H1 (cell line): ENCODE measurements around the gene PPP2R2B. TPM values are rescaled to one million over a fixed set of nuclear protein-coding genes. Genes with fewer than 3 reads are reported as not detected.

Experiments
- CTCF ChIA-PET: fragments of 300-600 bp; sonication (Branson Sonifier 250); formaldehyde crosslinking; loops from one replicate; lab custom pipeline; 2021; ENCODE audit not compliant: partially characterized antibody; lab: Charles Lee
- POLR2A ChIA-PET: fragments of 300-600 bp; sonication (Branson Sonifier 250); formaldehyde crosslinking; loops from one replicate; lab custom pipeline; 2021; ENCODE audit warnings: inconsistent platforms; ENCODE audit not compliant: partially characterized antibody; lab: Charles Lee
- DNase-seq, 2 experiments: peaks; one replicate each; pipeline versions ENCODE4 v3.0.0 to v3.0.0-alpha.2; 2010 to 2022; ENCODE audit warnings: low spot score in 2 of 2, low read depth in 1 of 2, mixed read lengths in 1 of 2
- FAIRE-seq: peaks from 2 replicates; lab custom pipeline; 2011; peaks lifted over from hg19 to GRCh38; lab: Jason Lieb, UNC
- H2AFZ ChIP-seq: 2 replicates; pipeline ENCODE4 v1.8.1; 2012; ENCODE audit warnings: low read length, inconsistent platforms
- H2AK5ac ChIP-seq: 2 replicates; pipeline ENCODE4 v1.6.1; 2013; ENCODE audit warnings: low read depth, low read length
- H2BK120ac ChIP-seq: replicated peaks from 2 replicates; pipeline ENCODE3; 2013; ENCODE audit warnings: low read depth, low read length, inconsistent platforms
- H2BK12ac ChIP-seq: 2 replicates; pipeline ENCODE4 v1.6.1; 2013; ENCODE audit warnings: low read depth, low read length
- H2BK15ac ChIP-seq: 2 replicates; pipeline ENCODE4 v1.6.1; 2013; ENCODE audit warnings: low read length
- H2BK20ac ChIP-seq: 2 replicates; pipeline ENCODE4 v1.6.1; 2013; ENCODE audit warnings: low read length
- H2BK5ac ChIP-seq: 2 replicates; pipeline ENCODE4 v1.6.1; 2013; ENCODE audit warnings: low read depth, low read length
- H3K14ac ChIP-seq: 2 replicates; pipeline ENCODE4 v1.6.1; 2013; ENCODE audit warnings: inconsistent platforms; ENCODE audit not compliant: insufficient read length
- H3K18ac ChIP-seq: 2 replicates; pipeline ENCODE4 v1.6.1; 2013; ENCODE audit warnings: low read length; ENCODE audit errors: extremely low read depth
- H3K23ac ChIP-seq: 2 replicates; pipeline ENCODE4 v1.6.1; 2013; ENCODE audit warnings: inconsistent platforms; ENCODE audit not compliant: insufficient read length
- H3K23me2 ChIP-seq: 2 replicates; pipeline ENCODE4 v1.6.1; 2013; ENCODE audit warnings: low read depth, low read length
- H3K27ac ChIP-seq: 2 replicates; pipeline ENCODE4 v1.6.1; 2011; ENCODE audit warnings: low read depth, low read length, inconsistent platforms
- H3K27me3 ChIP-seq, 4 experiments: replicated peaks in 1 of 4; 1 replicate in 1 of 4; 2 replicates in 3 of 4; pipeline versions ENCODE4 v1.6.1 to v1.8.1; 2011 to 2013; ENCODE audit warnings: low read length in 3 of 4, mild to moderate bottlenecking in 3 of 4, inconsistent platforms in 2 of 4, mixed read lengths in 2 of 4, moderate library complexity in 1 of 4; ENCODE audit not compliant: control insufficient read depth in 3 of 4, insufficient read depth in 3 of 4; ENCODE audit errors: extremely low read depth in 1 of 4
- H3K36me3 ChIP-seq, 4 experiments: 2 replicates each; pipeline versions ENCODE4 v1.6.1 to v1.8.1; 2011 to 2013; ENCODE audit warnings: mild to moderate bottlenecking in 4 of 4, low read length in 3 of 4, moderate library complexity in 2 of 4, control low read depth in 1 of 4, inconsistent platforms in 1 of 4; ENCODE audit not compliant: insufficient read depth in 4 of 4, control insufficient read depth in 2 of 4
- H3K4ac ChIP-seq: replicated peaks from 2 replicates; pipeline ENCODE3; 2013; ENCODE audit warnings: low read length, low read depth, mixed read lengths, inconsistent platforms; ENCODE audit not compliant: insufficient read length
- H3K4me1 ChIP-seq, 4 experiments: replicated peaks in 1 of 4; 1 replicate in 1 of 4; 2 replicates in 3 of 4; pipeline versions ENCODE4 v1.6.1 to v1.8.1; 2011 to 2013; ENCODE audit warnings: low read length in 3 of 4, inconsistent platforms in 2 of 4, mixed read lengths in 1 of 4; ENCODE audit not compliant: insufficient read depth in 4 of 4, control insufficient read depth in 3 of 4
- H3K4me2 ChIP-seq, 2 experiments: 2 replicates each; pipeline versions ENCODE4 v1.6.1 to v1.8.1; 2011 to 2013; ENCODE audit warnings: low read depth in 2 of 2, low read length in 2 of 2, control low read depth in 1 of 2, inconsistent platforms in 1 of 2, mild to moderate bottlenecking in 1 of 2; ENCODE audit not compliant: insufficient read depth in 1 of 2
- H3K4me3 ChIP-seq, 4 experiments: fragments of 200-600, 300-600 bp in 1 of 4; sonication (generic), shearing (Covaris generic), sonication (Bioruptor Twin) in 1 of 4; 2 replicates each; pipeline versions ENCODE4 v1.5.1 to v1.8.1; 2011 to 2016; ENCODE audit warnings: low read length in 4 of 4, low read depth in 3 of 4, control low read depth in 2 of 4, inconsistent platforms in 2 of 4, mild to moderate bottlenecking in 2 of 4, mixed read lengths in 1 of 4, moderate library complexity in 1 of 4; ENCODE audit not compliant: insufficient read depth in 2 of 4; ENCODE audit errors: extremely low read depth in 1 of 4
- H3K56ac ChIP-seq: replicated peaks from 2 replicates; pipeline ENCODE3; 2013; ENCODE audit warnings: low read depth, mild to moderate bottlenecking, mixed read lengths, low read length, inconsistent platforms; ENCODE audit not compliant: insufficient read length
- H3K79me1 ChIP-seq: 2 replicates; pipeline ENCODE4 v1.6.1; 2013; ENCODE audit warnings: low read depth, low read length, control low read depth
- H3K79me2 ChIP-seq, 2 experiments: 2 replicates each; pipeline versions ENCODE4 v1.6.1 to v1.8.1; 2012 to 2013; ENCODE audit warnings: low read length in 2 of 2, mild to moderate bottlenecking in 2 of 2, inconsistent platforms in 1 of 2; ENCODE audit not compliant: insufficient read depth in 2 of 2, control insufficient read depth in 1 of 2
- H3K9ac ChIP-seq, 4 experiments: replicated peaks in 1 of 4; 1 replicate in 1 of 4; 2 replicates in 3 of 4; pipeline versions ENCODE4 v1.6.1 to v1.8.1; 2011 to 2013; ENCODE audit warnings: low read depth in 3 of 4, low read length in 3 of 4, control low read depth in 2 of 4, mild to moderate bottlenecking in 2 of 4, moderate library complexity in 2 of 4, inconsistent platforms in 1 of 4; ENCODE audit errors: extremely low read depth in 1 of 4
- H3K9me3 ChIP-seq, 2 experiments: 2 replicates each; pipeline versions ENCODE4 v1.6.1 to v1.8.1; 2012 to 2013; ENCODE audit warnings: mild to moderate bottlenecking in 2 of 2, moderate library complexity in 2 of 2, control low read depth in 1 of 2, inconsistent platforms in 1 of 2, low read depth in 1 of 2, low read length in 1 of 2, mixed read lengths in 1 of 2; ENCODE audit not compliant: insufficient read depth in 2 of 2
- H4K20me1 ChIP-seq, 2 experiments: replicated peaks in 1 of 2; 2 replicates each; pipeline versions ENCODE3 to v1.8.1; 2011 to 2013; ENCODE audit warnings: inconsistent platforms in 2 of 2, low read length in 2 of 2, mild to moderate bottlenecking in 1 of 2; ENCODE audit not compliant: insufficient read depth in 2 of 2, control insufficient read depth in 1 of 2
- H4K5ac ChIP-seq: 2 replicates; pipeline ENCODE4 v1.6.1; 2013; ENCODE audit warnings: low read length, low read depth, mixed read lengths, inconsistent platforms; ENCODE audit not compliant: insufficient read length
- H4K8ac ChIP-seq: 2 replicates; pipeline ENCODE4 v1.8.0; 2013; ENCODE audit warnings: mild to moderate bottlenecking, moderate library complexity, low read length, inconsistent platforms; ENCODE audit not compliant: insufficient read depth; ENCODE audit errors: extremely low read depth
- H4K91ac ChIP-seq: replicated peaks from 2 replicates; pipeline ENCODE3; 2013; ENCODE audit warnings: low read length, mixed read lengths, inconsistent platforms; ENCODE audit not compliant: insufficient read length
- ASH2L ChIP-seq: fragments of 200-600, 300-600 bp; sonication (generic); IDR thresholded peaks from one replicate; pipeline ENCODE4 v1.7.1; 2017; ENCODE audit warnings: low read length
- CREB1 ChIP-seq: IDR thresholded peaks from 2 replicates; pipeline ENCODE4 v1.6.1; 2012; ENCODE audit warnings: inconsistent platforms
- FOSL1 ChIP-seq: IDR thresholded peaks from 2 replicates; pipeline ENCODE4 v1.6.1; 2011; ENCODE audit warnings: mild to moderate bottlenecking, low read depth, low read length, moderate library complexity; ENCODE audit not compliant: insufficient read depth
- PHF8 ChIP-seq: fragments of 200-600 bp; sonication (generic); conservative IDR thresholded peaks from 2 replicates; pipeline ENCODE4 v1.7.1; 2012; ENCODE audit warnings: low read depth, mild to moderate bottlenecking, inconsistent platforms, low read length, moderate library complexity
- RBBP5 ChIP-seq: IDR thresholded peaks from 2 replicates; pipeline ENCODE4 v1.7.1; 2012; ENCODE audit warnings: low read depth, mild to moderate bottlenecking, inconsistent platforms, low read length, moderate library complexity, borderline replicate concordance
- SIX5 ChIP-seq: IDR thresholded peaks from 2 replicates; pipeline ENCODE4 v1.6.1; 2011; ENCODE audit warnings: mild to moderate bottlenecking, low read depth, low read length
- SP1 ChIP-seq: IDR thresholded peaks from 2 replicates; pipeline ENCODE4 v1.6.1; 2011; ENCODE audit warnings: low read depth, low read length
- TAF7 ChIP-seq: optimal IDR thresholded peaks from 2 replicates; pipeline ENCODE3; 2011; ENCODE audit warnings: low read depth, mild to moderate bottlenecking, inconsistent platforms, low read length, moderate library complexity, borderline replicate concordance
- TBP ChIP-seq: IDR thresholded peaks from 2 replicates; pipeline ENCODE4 v1.6.1; 2011; ENCODE audit warnings: low read depth, low read length, improper control_type of control experiment
- WGBS, 2 experiments: shearing (Covaris generic) in 1 of 2; methylation state at CpG; one replicate each; pipeline versions ENCODE4 v1.1.6 to v1.1.7; 2013 to 2015; ENCODE audit warnings: low lambda C conversion rate in 2 of 2, mixed read lengths in 2 of 2, inconsistent platforms in 1 of 2, low coverage in 1 of 2, missing lambda C conversion rate in 1 of 2; ENCODE audit not compliant: insufficient replicate concordance in 2 of 2, insufficient coverage in 1 of 2, insufficient read length in 1 of 2; ENCODE audit errors: extremely low coverage in 1 of 2, missing lambda C conversion rate in 1 of 2; 5-methylcytosine and 5-hydroxymethylcytosine counted together
- polyA plus RNA-seq, 7 experiments: library from polyadenylated mRNA; depleted of rRNA in 3 of 7; stranded (reverse) in 5 of 7; unstranded in 2 of 7; fragments of >200 nt in 5 of 7; fragments of 200-250 nt in 2 of 7; gene quantifications; 1 replicate in 5 of 7; 2 replicates in 1 of 7; 4 replicates in 1 of 7; pipeline versions ENCODE4 v1.2.1 to v1.2.3, GENCODE V29; 2011 to 2013; ENCODE audit warnings: missing spikeins in 2 of 7, mixed read lengths in 2 of 7
- total RNA-seq: library from RNA; stranded (reverse); fragmentation: NEBNext Ultra II Directional; extraction: Animal tissue kit (Norgen Biotek cat#: 25700); gene quantifications from 2 replicates; pipeline ENCODE4 v1.2.1, GENCODE V29; 2021
- TF ChIP-seq, protein P1 (sequence below): IDR thresholded peaks from 2 replicates; pipeline ENCODE4 v1.6.1; 2012; ENCODE audit warnings: inconsistent platforms
- TF ChIP-seq, protein P2 (sequence below): IDR thresholded peaks from 2 replicates; pipeline ENCODE4 v1.6.1; 2012; ENCODE audit warnings: low read length, inconsistent platforms
- TF ChIP-seq, protein P3 (sequence below): IDR thresholded peaks from 2 replicates; pipeline ENCODE4 v1.6.1; 2011; ENCODE audit warnings: low read depth, mild to moderate bottlenecking, low read length; ENCODE audit not compliant: insufficient read depth

PPP2R2B gene
- total and polyA plus RNA-seq, 2 of the 8 experiments (the other 6 are each of a cell fraction or from before 2014, with no cell fraction given) = 21.1 to 37.1 TPM

DNA sequence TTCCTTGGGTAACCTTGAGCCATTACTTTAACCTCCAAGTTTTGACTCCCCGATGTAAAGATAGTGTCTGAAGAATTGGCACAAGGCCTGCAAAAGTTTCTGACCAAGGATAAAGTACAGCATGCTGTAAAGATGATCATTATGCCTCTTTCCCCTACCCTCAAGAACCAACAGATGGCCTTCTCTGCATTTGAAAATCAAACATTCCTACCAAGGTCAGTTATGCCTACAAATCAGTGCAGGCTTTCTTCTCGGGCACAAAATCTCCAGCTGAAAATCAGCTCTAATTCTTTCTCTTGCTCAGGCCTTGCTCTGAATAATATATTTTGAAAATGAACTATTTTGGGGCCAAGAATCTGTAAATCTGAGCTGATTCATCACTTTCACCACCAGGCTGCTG is 59.7 kb downstream of the PPP2R2B start:
- no peak overlapping the region for H2BK20ac ChIP-seq
- TF ChIP-seq RBBP5 (no peak), PHF8 (no peak), SP1 (no peak), SIX5 (no peak), CREB1 (no peak), FOSL1 (no peak), TBP (no peak), TAF7 (no peak), ASH2L (no peak)
- TF ChIP-seq, protein P1, sequence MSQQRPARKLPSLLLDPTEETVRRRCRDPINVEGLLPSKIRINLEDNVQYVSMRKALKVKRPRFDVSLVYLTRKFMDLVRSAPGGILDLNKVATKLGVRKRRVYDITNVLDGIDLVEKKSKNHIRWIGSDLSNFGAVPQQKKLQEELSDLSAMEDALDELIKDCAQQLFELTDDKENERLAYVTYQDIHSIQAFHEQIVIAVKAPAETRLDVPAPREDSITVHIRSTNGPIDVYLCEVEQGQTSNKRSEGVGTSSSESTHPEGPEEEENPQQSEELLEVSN = no peak
- TF ChIP-seq, protein P2, sequence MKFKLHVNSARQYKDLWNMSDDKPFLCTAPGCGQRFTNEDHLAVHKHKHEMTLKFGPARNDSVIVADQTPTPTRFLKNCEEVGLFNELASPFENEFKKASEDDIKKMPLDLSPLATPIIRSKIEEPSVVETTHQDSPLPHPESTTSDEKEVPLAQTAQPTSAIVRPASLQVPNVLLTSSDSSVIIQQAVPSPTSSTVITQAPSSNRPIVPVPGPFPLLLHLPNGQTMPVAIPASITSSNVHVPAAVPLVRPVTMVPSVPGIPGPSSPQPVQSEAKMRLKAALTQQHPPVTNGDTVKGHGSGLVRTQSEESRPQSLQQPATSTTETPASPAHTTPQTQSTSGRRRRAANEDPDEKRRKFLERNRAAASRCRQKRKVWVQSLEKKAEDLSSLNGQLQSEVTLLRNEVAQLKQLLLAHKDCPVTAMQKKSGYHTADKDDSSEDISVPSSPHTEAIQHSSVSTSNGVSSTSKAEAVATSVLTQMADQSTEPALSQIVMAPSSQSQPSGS = no peak
- TF ChIP-seq, protein P3, sequence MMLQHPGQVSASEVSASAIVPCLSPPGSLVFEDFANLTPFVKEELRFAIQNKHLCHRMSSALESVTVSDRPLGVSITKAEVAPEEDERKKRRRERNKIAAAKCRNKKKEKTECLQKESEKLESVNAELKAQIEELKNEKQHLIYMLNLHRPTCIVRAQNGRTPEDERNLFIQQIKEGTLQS = no peak

More for the DNA sequence above, 59.7 kb downstream of the PPP2R2B start:
- ChIA-PET POLR2A (no interaction called here), CTCF (interaction anchor here (0.6 to 1.3 kb wide), 4 partner anchors 12 to 174 kb away, joined by 3 to 4 read pairs (median 3); no protein-coding TSS in a partner anchor)
- Histone ChIP-seq H3K4me3 (no peak overlapping the region), H3K4ac (no peak overlapping the region), H4K91ac (no peak overlapping the region), H3K23ac (no peak overlapping the region), H2BK5ac (no peak overlapping the region), H3K4me1 (peaks cover 0 to 12% (median 6%) of the 10 kb centered on the region in 4 experiments; a peak in 4 of 7 replicates), H3K23me2 (no peaks in the 10 kb centered on the region), H3K56ac (no peak overlapping the region), H4K8ac (no peak overlapping the region), H2BK12ac (no peak overlapping the region), H3K9ac (no peak overlapping the region), H3K27ac (no peak overlapping the region), H4K5ac (no peak overlapping the region), H3K27me3 (no peaks in the 10 kb centered on the region), H2BK15ac (no peak overlapping the region), H2BK120ac (no peak overlapping the region), H3K14ac (no peak overlapping the region), H3K9me3 (no peaks in the 10 kb centered on the region; a peak in 1 of 4 replicates), H3K79me1 (no peaks in the 10 kb centered on the region), H3K18ac (no peak overlapping the region), H3K79me2 (no peaks in the 10 kb centered on the region), H4K20me1 (no peaks in the 10 kb centered on the region), H3K36me3 (no peaks in the 10 kb centered on the region), H3K4me2 (no peak overlapping the region), H2AK5ac (no peak overlapping the region), H2AFZ (no peak overlapping the region)
- FAIRE-seq (no peak), DNase-seq (no peak)
- WGBS, 2 experiments = 87% methylated on average over 2 of the region's 2 CpGs; no CpG with 5 or more reads in 1 of the 2 experiments
